Caco-2 (cell line): ENCODE data around the gene CYGB. TPM values are rescaled to one million over a fixed set of nuclear protein-coding genes. Genes with fewer than 3 reads are reported as not detected.

Experiments
- BruUV-seq: library from RNA; stranded (reverse); fragments of 400-500 nt; replicated peaks from 2 replicates; lab custom pipeline; 2021; lab: Mats Ljungman, UMichigan
- CTCF ChIA-PET: fragments of 300-600 bp; sonication (Branson Sonifier 250); formaldehyde crosslinking; loops from one replicate; lab custom pipeline; 2022; ENCODE audit warnings: antibody characterized with exemption; lab: Charles Lee
- POLR2A ChIA-PET: fragments of 300-600 bp; sonication (Branson Sonifier 250); formaldehyde crosslinking; loops from one replicate; lab custom pipeline; 2022; ENCODE audit warnings: antibody characterized with exemption; lab: Charles Lee
- DNase-seq, 2 experiments: peaks; one replicate each; pipeline versions ENCODE4 v3.0.0 to v3.0.0-alpha.2; 2020 to 2022
- H3K27me3 ChIP-seq: replicated peaks from 2 replicates; pipeline ENCODE4 v1.6.0; 2011; ENCODE audit warnings: low read length; ENCODE audit not compliant: control insufficient read depth, insufficient read depth
- H3K36me3 ChIP-seq: 2 replicates; pipeline ENCODE4 v1.5.1; 2011; ENCODE audit warnings: low read length; ENCODE audit not compliant: control insufficient read depth, insufficient read depth
- H3K4me1 ChIP-seq: fragments of 250-450 bp; sonication (Bioruptor Pico); 2 replicates; pipeline ENCODE4 v1.5.1; 2020; ENCODE audit warnings: mild to moderate bottlenecking
- H3K4me3 ChIP-seq: 2 replicates; pipeline ENCODE4 v1.5.1; 2011; ENCODE audit warnings: low read depth, mild to moderate bottlenecking, control low read depth, low read length
- H3K9me3 ChIP-seq: fragments of 250-450 bp; sonication (Bioruptor Pico); 2 replicates; pipeline ENCODE4 v1.5.1; 2020; ENCODE audit warnings: mild to moderate bottlenecking, moderate library complexity
- H3K27ac Mint-ChIP-seq: one replicate; pipeline ENCODE4 v1.8.0; 2022; ENCODE audit warnings: mixed read lengths; ENCODE audit not compliant: unreplicated experiment
- H3K27me3 Mint-ChIP-seq: one replicate; pipeline ENCODE4 v1.8.0; 2022; ENCODE audit warnings: mixed read lengths; ENCODE audit not compliant: insufficient read depth, unreplicated experiment
- H3K36me3 Mint-ChIP-seq: one replicate; pipeline ENCODE4 v1.8.0; 2022; ENCODE audit warnings: mild to moderate bottlenecking, mixed read lengths; ENCODE audit not compliant: insufficient read depth, unreplicated experiment
- H3K4me1 Mint-ChIP-seq: one replicate; pipeline ENCODE4 v1.8.0; 2022; ENCODE audit warnings: low read depth, mixed read lengths; ENCODE audit not compliant: unreplicated experiment
- H3K4me3 Mint-ChIP-seq: one replicate; pipeline ENCODE4 v1.8.0; 2022; ENCODE audit warnings: mild to moderate bottlenecking, moderate library complexity, mixed read lengths; ENCODE audit not compliant: unreplicated experiment
- H3K9me3 Mint-ChIP-seq: one replicate; pipeline ENCODE4 v1.8.0; 2022; ENCODE audit warnings: mixed read lengths; ENCODE audit not compliant: unreplicated experiment
- CTCF ChIP-seq, 2 experiments: fragments of 200-600 bp in 1 of 2; IDR thresholded peaks; 1 replicate in 1 of 2; 2 replicates in 1 of 2; pipeline versions ENCODE4 v1.5.1 to v1.8.0; 2011 to 2022; ENCODE audit warnings: antibody characterized with exemption in 1 of 2, control low read depth in 1 of 2, inconsistent platforms in 1 of 2, low read depth in 1 of 2, low read length in 1 of 2, mild to moderate bottlenecking in 1 of 2, moderate library complexity in 1 of 2; ENCODE audit not compliant: insufficient read depth in 1 of 2, severe bottlenecking in 1 of 2, unreplicated experiment in 1 of 2
- intact Hi-C: fragments of 100-400 bp; cut with micrococcal nuclease; formaldehyde crosslinking; loops from one replicate; pipeline ENCODE4 v1.10.0; 2022; ENCODE audit not compliant: unreplicated experiment
- total RNA-seq: library from RNA; stranded (reverse); gene quantifications from 2 replicates; pipeline ENCODE4 v1.2.3, GENCODE V29; 2022

Gene CYGB
- total RNA-seq, 1 experiment from 2014 or later = 0.32 TPM

GRCh38 chr17:76521262-76521661 lies 16.2 kb downstream of the CYGB start:
- ChIA-PET POLR2A (no interaction called here), CTCF (interaction anchor here (0.8 kb wide), 1 partner anchor 24 kb away, joined by 3 read pairs; no protein-coding TSS in a partner anchor)
- Mint-ChIP-seq H3K36me3 (no peaks in the 10 kb centered on the region), H3K9me3 (no peaks in the 10 kb centered on the region), H3K27ac (no peak overlapping the region), H3K4me1 (no peaks in the 10 kb centered on the region), H3K4me3 (no peak overlapping the region), H3K27me3 (no peaks in the 10 kb centered on the region)
- DNase-seq = no peak
- Histone ChIP-seq H3K36me3 (no peaks in the 10 kb centered on the region), H3K9me3 (no peaks in the 10 kb centered on the region), H3K27me3 (no peaks in the 10 kb centered on the region), H3K4me3 (no peak overlapping the region), H3K4me1 (peaks cover 4% of the 10 kb centered on the region; the same call in 1 of the 2 replicates)
- BruUV-seq = no TSS peak
- no peak for TF ChIP-seq CTCF (IDR thresholded peaks at IDR 0.05; ENCODE audit: insufficient read depth in 1 of 2, low read depth in 1 of 2, low read length in 1 of 2, severe bottlenecking in 1 of 2, unreplicated experiment in 1 of 2)
- intact Hi-C loops = no loop called here

- ChIA-PET CTCF (no interaction called here), POLR2A (no interaction called here)
- Histone ChIP-seq H3K9me3 (no peaks in the 10 kb centered on the region), H3K4me3 (no peak overlapping the region), H3K4me1 (no peaks in the 10 kb centered on the region), H3K27me3 (no peaks in the 10 kb centered on the region), H3K36me3 (no peaks in the 10 kb centered on the region)
- Mint-ChIP-seq H3K36me3 (no peaks in the 10 kb centered on the region), H3K27ac (no peak overlapping the region), H3K27me3 (no peaks in the 10 kb centered on the region), H3K9me3 (no peaks in the 10 kb centered on the region), H3K4me3 (no peak overlapping the region), H3K4me1 (no peaks in the 10 kb centered on the region)
- no peak for TF ChIP-seq CTCF (IDR thresholded peaks at IDR 0.05; ENCODE audit: insufficient read depth in 1 of 2, low read depth in 1 of 2, low read length in 1 of 2, severe bottlenecking in 1 of 2, unreplicated experiment in 1 of 2)
- no peak for DNase-seq
- no TSS peak for BruUV-seq
- intact Hi-C loops = no loop called here
These were observed 18.2 kb downstream of the CYGB start for GRCh38 chr17:76519048-76519966.

- no peak overlapping the region for H3K4me3 ChIP-seq
- no TSS peak for BruUV-seq
- TF ChIP-seq CTCF (IDR thresholded peaks at IDR 0.05; ENCODE audit: insufficient read depth in 1 of 2, low read depth in 1 of 2, low read length in 1 of 2, severe bottlenecking in 1 of 2, unreplicated experiment in 1 of 2) = no peak
- ChIA-PET CTCF (no interaction called here), POLR2A (interaction anchor here (0.6 kb wide), 1 partner anchor 15 kb away, joined by 4 read pairs; no protein-coding TSS in a partner anchor)
- no peaks in the 10 kb centered on the region for H3K36me3 ChIP-seq
- no peaks in the 10 kb centered on the region for H3K9me3 ChIP-seq
- Mint-ChIP-seq H3K4me1 (no peaks in the 10 kb centered on the region), H3K4me3 (no peak overlapping the region), H3K27me3 (no peaks in the 10 kb centered on the region), H3K9me3 (no peaks in the 10 kb centered on the region), H3K36me3 (no peaks in the 10 kb centered on the region), H3K27ac (no peak overlapping the region)
- DNase-seq = no peak
- intact Hi-C loops = no loop called here
- no peaks in the 10 kb centered on the region for H3K4me1 ChIP-seq
- H3K27me3 ChIP-seq = no peaks in the 10 kb centered on the region
These were observed 19.9 kb downstream of the CYGB start for GRCh38 chr17:76517638-76518038.
